Measurements from ENCODE around the gene MYH15. TPM values are rescaled to one million over a fixed set of nuclear protein-coding genes. Genes with fewer than 3 reads are reported as not detected.

MYH15 gene
- polyA plus RNA-seq, 3 donors: 0.27 to 0.55 (median 0.53) TPM

GRCh38 chr3:108509871-108510270, 525 bp downstream of the MYH15 start:
- DNase-seq: no peak

GRCh38 chr3:108509263-108509662, 1.1 kb downstream of the MYH15 start:
- DNase-seq: no peak

GRCh38 chr3:108507902-108508301, 2.5 kb downstream of the MYH15 start:
- DNase-seq: no peak

GRCh38 chr3:108505811-108506210, 4.6 kb downstream of the MYH15 start:
- no peak for DNase-seq

- DNase-seq: no peak
Measured at GRCh38 chr3:108503722-108504121, 6.7 kb downstream of the MYH15 start.

GRCh38 chr3:108501535-108501934, 8.9 kb downstream of the MYH15 start:
- no peak for DNase-seq

- no peak for DNase-seq
Measured at GRCh38 chr3:108500728-108501127, 9.7 kb downstream of the MYH15 start.

- no peak for DNase-seq
Measured at GRCh38 chr3:108497271-108497670, 13.1 kb downstream of the MYH15 start.

GRCh38 chr3:108495717-108496116, 14.7 kb downstream of the MYH15 start:
- DNase-seq: no peak

- DNase-seq: no peak
Measured at GRCh38 chr3:108494906-108495531, 15.4 kb downstream of the MYH15 start.

GRCh38 chr3:108493862-108494261, 16.5 kb downstream of the MYH15 start:
- DNase-seq: no peak

- peak; percentile 27 for DNase-seq
Measured at GRCh38 chr3:108491456-108491855, 18.9 kb downstream of the MYH15 start.

- DNase-seq: peak; percentile 55
Measured at GRCh38 chr3:108489776-108490175, 20.6 kb downstream of the MYH15 start.

- DNase-seq: no peak
Measured at GRCh38 chr3:108488631-108489030, 21.8 kb downstream of the MYH15 start.

- no peak for DNase-seq
Measured at GRCh38 chr3:108487439-108487838, 23.0 kb downstream of the MYH15 start.

GRCh38 chr3:108486941-108487340, 23.5 kb downstream of the MYH15 start:
- peak; percentile 52 for DNase-seq

GRCh38 chr3:108486338-108486737, 24.1 kb downstream of the MYH15 start:
- DNase-seq: no peak

- DNase-seq: no peak
Measured at GRCh38 chr3:108485146-108485545, 25.2 kb downstream of the MYH15 start.

- DNase-seq: no peak
Measured at GRCh38 chr3:108479224-108479623, 31.2 kb downstream of the MYH15 start.

- DNase-seq: peak; percentile 33
Measured at GRCh38 chr3:108477511-108478147, 32.8 kb downstream of the MYH15 start.

- no peak for DNase-seq
Measured at GRCh38 chr3:108475220-108475782, 35.1 kb downstream of the MYH15 start.

GRCh38 chr3:108474581-108474980, 35.8 kb downstream of the MYH15 start:
- no peak for DNase-seq

GRCh38 chr3:108473711-108474110, 36.7 kb downstream of the MYH15 start:
- no peak for DNase-seq

Measured in renal pelvis (tissue), 4 donors.